CD14-positive monocyte (primary cell): ENCODE measurements around the gene CA5A. TPM values are rescaled to one million over a fixed set of nuclear protein-coding genes. Genes with fewer than 3 reads are reported as not detected.

Experiments
- DNase-seq, 3 donors: peaks; one replicate each; pipeline ENCODE4 v3.0.0-alpha.2; 2011 to 2022
- H2AFZ ChIP-seq: 2 replicates; pipeline ENCODE4 v1.6.0; 2012; ENCODE audit warnings: mild to moderate bottlenecking, low read depth, low read length, inconsistent platforms; ENCODE audit not compliant: insufficient read depth, poor library complexity, severe bottlenecking
- H3K27ac ChIP-seq, 2 donors: 1 replicate in 1 of 2; 2 replicates in 1 of 2; pipeline ENCODE4 v1.5.1; 2012 to 2013; ENCODE audit warnings: low read length in 2 of 2, control low read depth in 1 of 2, inconsistent platforms in 1 of 2, low read depth in 1 of 2, mild to moderate bottlenecking in 1 of 2
- H3K27me3 ChIP-seq, 2 donors: one replicate each; pipeline versions ENCODE4 v1.6.0 to v1.6.1; 2011 to 2013; ENCODE audit warnings: low read length in 2 of 2; ENCODE audit not compliant: control insufficient read depth in 2 of 2, insufficient read depth in 2 of 2
- H3K36me3 ChIP-seq, 2 donors: replicated peaks in 1 of 2; 1 replicate in 1 of 2; 2 replicates in 1 of 2; pipeline versions ENCODE4 v1.5.1 to v1.6.1; 2012 to 2013; ENCODE audit warnings: low read length in 2 of 2, control low read depth in 1 of 2, inconsistent platforms in 1 of 2, mild to moderate bottlenecking in 1 of 2; ENCODE audit not compliant: insufficient read depth in 2 of 2, control insufficient read depth in 1 of 2
- H3K4me1 ChIP-seq, 2 donors: 1 replicate in 1 of 2; 2 replicates in 1 of 2; pipeline versions ENCODE4 v1.5.1 to v1.6.1; 2012 to 2013; ENCODE audit warnings: low read length in 2 of 2, control low read depth in 1 of 2, inconsistent platforms in 1 of 2, mild to moderate bottlenecking in 1 of 2, moderate library complexity in 1 of 2; ENCODE audit not compliant: insufficient read depth in 2 of 2, control insufficient read depth in 1 of 2
- H3K4me2 ChIP-seq: replicated peaks from 2 replicates; pipeline ENCODE3; 2012; ENCODE audit warnings: low read length, moderate library complexity, mild to moderate bottlenecking; ENCODE audit not compliant: poor library complexity, severe bottlenecking; ENCODE audit errors: extremely low read depth
- H3K4me3 ChIP-seq, 3 experiments: fragments of 200-600 bp in 1 of 3; sonication (generic) in 1 of 3; replicated peaks in 1 of 3; 1 replicate in 2 of 3; 2 replicates in 1 of 3; pipeline ENCODE4 v1.5.1; 2011 to 2013; ENCODE audit warnings: low read length in 3 of 3, mild to moderate bottlenecking in 3 of 3, control low read depth in 2 of 3, low read depth in 2 of 3, inconsistent platforms in 1 of 3, moderate library complexity in 1 of 3
- H3K79me2 ChIP-seq: 2 replicates; pipeline ENCODE4 v1.6.0; 2012; ENCODE audit warnings: mild to moderate bottlenecking, control low read depth, inconsistent platforms, low read length, moderate library complexity; ENCODE audit not compliant: insufficient read depth
- H3K9ac ChIP-seq: 2 replicates; pipeline ENCODE4 v1.6.0; 2017; ENCODE audit warnings: low read length, mild to moderate bottlenecking; ENCODE audit not compliant: insufficient read depth, poor library complexity, severe bottlenecking
- H3K9me3 ChIP-seq, 2 donors: replicated peaks in 1 of 2; 1 replicate in 1 of 2; 2 replicates in 1 of 2; pipeline versions ENCODE4 v1.5.1 to v1.6.1; 2012 to 2013; ENCODE audit warnings: low read length in 2 of 2, control low read depth in 1 of 2; ENCODE audit not compliant: control insufficient read depth in 1 of 2, insufficient read depth in 1 of 2
- H4K20me1 ChIP-seq: 2 replicates; pipeline ENCODE4 v1.6.0; 2012; ENCODE audit warnings: mild to moderate bottlenecking, low read length, control low read depth, moderate library complexity; ENCODE audit not compliant: insufficient read depth
- H3K27ac Mint-ChIP-seq, 7 donors: one replicate each; pipeline ENCODE4 v1.8.0; 2020; ENCODE audit warnings: mild to moderate bottlenecking in 7 of 7, mixed read lengths in 7 of 7, moderate library complexity in 6 of 7, inconsistent platforms in 2 of 7
- H3K27me3 Mint-ChIP-seq, 3 donors: one replicate each; pipeline ENCODE4 v1.8.0; 2021 to 2022; ENCODE audit warnings: low read depth in 3 of 3, mild to moderate bottlenecking in 3 of 3, mixed read lengths in 3 of 3, moderate library complexity in 3 of 3, inconsistent platforms in 1 of 3
- H3K36me3 Mint-ChIP-seq, 2 donors: one replicate each; pipeline ENCODE4 v1.8.0; 2020; ENCODE audit warnings: mixed read lengths in 2 of 2, inconsistent platforms in 1 of 2, mild to moderate bottlenecking in 1 of 2
- H3K4me1 Mint-ChIP-seq: one replicate; pipeline ENCODE4 v1.8.0; 2020; ENCODE audit warnings: mild to moderate bottlenecking, mixed read lengths
- H3K4me3 Mint-ChIP-seq, 2 donors: one replicate each; pipeline ENCODE4 v1.8.0; 2020; ENCODE audit warnings: mild to moderate bottlenecking in 2 of 2, mixed read lengths in 2 of 2, moderate library complexity in 1 of 2
- H3K9me3 Mint-ChIP-seq, 7 donors: one replicate each; pipeline ENCODE4 v1.8.0; 2020 to 2022; ENCODE audit warnings: mixed read lengths in 7 of 7, mild to moderate bottlenecking in 6 of 7, moderate library complexity in 6 of 7, inconsistent platforms in 2 of 7
- WGBS: methylation state at CpG from one replicate; pipeline ENCODE4 v1.1.5; 2013; ENCODE audit warnings: missing lambda C conversion rate; ENCODE audit not compliant: insufficient coverage; 5-methylcytosine and 5-hydroxymethylcytosine counted together
- intact Hi-C, 2 donors: fragments of 100-400 bp; cut with micrococcal nuclease; formaldehyde crosslinking; loops; one replicate each; pipeline versions ENCODE4 v1.15.0 to v1.15.1; 2023
- polyA plus RNA-seq, 3 donors: library from polyadenylated mRNA; depleted of rRNA in 1 of 3; unstranded in 2 of 3; stranded (reverse) in 1 of 3; fragments of 300-500 nt in 2 of 3; fragments of >200 nt in 1 of 3; fragmentation: Illumina TruSeq in 2 of 3; gene quantifications; 1 replicate in 2 of 3; 2 replicates in 1 of 3; pipeline ENCODE4 v1.2.3, GENCODE V29; 2012 to 2021
- TF ChIP-seq, protein P1 (sequence below): fragments of 200-600 bp; IDR thresholded peaks from one replicate; pipeline ENCODE4 v1.8.0; 2022; ENCODE audit warnings: antibody characterized with exemption, mild to moderate bottlenecking

Gene CA5A
- polyA plus RNA-seq, 3 donors: not detected

DNA sequence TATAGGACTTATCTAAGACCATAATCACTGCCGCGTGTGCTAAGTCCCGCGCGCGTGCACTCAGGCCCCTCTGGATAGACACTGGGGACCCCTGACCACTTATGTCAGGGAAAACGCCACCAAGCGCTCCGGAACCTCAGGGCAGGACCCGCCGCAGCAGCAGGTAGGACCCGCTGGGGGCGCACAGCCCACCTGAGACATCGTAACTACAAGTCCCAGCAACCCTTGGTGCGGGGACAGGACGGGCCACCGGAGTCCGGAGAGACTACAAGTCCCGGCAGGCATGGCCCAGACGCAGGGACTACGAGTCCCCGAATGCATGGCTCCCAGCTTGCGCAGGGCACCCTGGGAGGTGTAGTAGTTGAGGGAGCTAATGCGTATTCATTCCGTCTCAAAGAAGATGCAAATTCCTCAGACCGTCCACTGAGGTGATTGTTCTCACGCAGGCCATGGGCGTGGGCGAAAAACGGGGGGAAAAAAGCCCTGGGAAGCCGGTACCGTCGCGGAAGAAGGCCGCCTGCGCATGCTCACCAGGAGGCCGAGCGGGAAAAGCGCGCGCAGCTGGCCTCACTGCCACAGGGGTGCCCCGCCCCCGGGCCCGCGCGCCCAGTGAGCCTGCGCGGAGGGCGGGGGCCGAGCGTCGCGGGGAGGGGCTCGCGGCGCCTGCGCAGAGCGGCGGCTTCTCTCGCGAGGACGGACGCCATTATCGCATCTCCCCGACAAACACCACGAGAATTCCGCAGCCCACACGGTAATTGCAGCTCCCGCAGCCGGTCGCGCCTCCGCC is 14.6 kb upstream of the CA5A start, which contains the start of gene BANP:
TSS of gene BANP (plus strand) at position 670 of the 787 bp plus-strand sequence. CDS start 23,682 bp downstream, outside the sequence.
- intact Hi-C loops: loop anchor here (5.0 to 10.0 kb wide), 2 partner anchors 36 to 754 kb away; partner anchors contain the start of genes CTU2 (in 1 of the 2) and RNF166 (in 1 of the 2)
- H4K20me1 ChIP-seq: no peaks in the 10 kb centered on the region
- peak within 1 kb of the TSS; percentile 97 to 99 for H3K27ac ChIP-seq
- H3K36me3 ChIP-seq: no peaks in the 10 kb centered on the region
- Mint-ChIP-seq H3K27ac (peak within 1 kb of the TSS; percentile 97 to 100 (median 99)), H3K4me1 (peaks cover 68% of the 10 kb centered on the region), H3K9me3 (no peaks in the 10 kb centered on the region), H3K4me3 (peak within 1 kb of the TSS; percentile 84 to 94), H3K36me3 (peaks cover 10 to 11% of the 10 kb centered on the region in 2 donors), H3K27me3 (peaks cover 0 to 5% (median 0%) of the 10 kb centered on the region in 3 donors)
- H3K9me3 ChIP-seq: no peaks in the 10 kb centered on the region
- H3K27me3 ChIP-seq: no peaks in the 10 kb centered on the region
- H3K4me3 ChIP-seq: peak within 1 kb of the TSS; percentile 79 to 94 (median 90)
- H3K79me2 ChIP-seq: peaks cover 34% of the 10 kb centered on the region
- WGBS: 0% methylated on average over 69 of the region's 73 CpGs
- peak within 1 kb of the TSS; percentile 99 for H3K9ac ChIP-seq
- H3K4me1 ChIP-seq: peaks cover 68 to 80% of the 10 kb centered on the region in 2 donors
- TF ChIP-seq, protein P1, sequence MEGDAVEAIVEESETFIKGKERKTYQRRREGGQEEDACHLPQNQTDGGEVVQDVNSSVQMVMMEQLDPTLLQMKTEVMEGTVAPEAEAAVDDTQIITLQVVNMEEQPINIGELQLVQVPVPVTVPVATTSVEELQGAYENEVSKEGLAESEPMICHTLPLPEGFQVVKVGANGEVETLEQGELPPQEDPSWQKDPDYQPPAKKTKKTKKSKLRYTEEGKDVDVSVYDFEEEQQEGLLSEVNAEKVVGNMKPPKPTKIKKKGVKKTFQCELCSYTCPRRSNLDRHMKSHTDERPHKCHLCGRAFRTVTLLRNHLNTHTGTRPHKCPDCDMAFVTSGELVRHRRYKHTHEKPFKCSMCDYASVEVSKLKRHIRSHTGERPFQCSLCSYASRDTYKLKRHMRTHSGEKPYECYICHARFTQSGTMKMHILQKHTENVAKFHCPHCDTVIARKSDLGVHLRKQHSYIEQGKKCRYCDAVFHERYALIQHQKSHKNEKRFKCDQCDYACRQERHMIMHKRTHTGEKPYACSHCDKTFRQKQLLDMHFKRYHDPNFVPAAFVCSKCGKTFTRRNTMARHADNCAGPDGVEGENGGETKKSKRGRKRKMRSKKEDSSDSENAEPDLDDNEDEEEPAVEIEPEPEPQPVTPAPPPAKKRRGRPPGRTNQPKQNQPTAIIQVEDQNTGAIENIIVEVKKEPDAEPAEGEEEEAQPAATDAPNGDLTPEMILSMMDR: no peak
- peak within 1 kb of the TSS; percentile 95 for H3K4me2 ChIP-seq
- H2AFZ ChIP-seq: peak within 1 kb of the TSS; percentile 94
- DNase-seq: peak; percentile 97

DNA sequence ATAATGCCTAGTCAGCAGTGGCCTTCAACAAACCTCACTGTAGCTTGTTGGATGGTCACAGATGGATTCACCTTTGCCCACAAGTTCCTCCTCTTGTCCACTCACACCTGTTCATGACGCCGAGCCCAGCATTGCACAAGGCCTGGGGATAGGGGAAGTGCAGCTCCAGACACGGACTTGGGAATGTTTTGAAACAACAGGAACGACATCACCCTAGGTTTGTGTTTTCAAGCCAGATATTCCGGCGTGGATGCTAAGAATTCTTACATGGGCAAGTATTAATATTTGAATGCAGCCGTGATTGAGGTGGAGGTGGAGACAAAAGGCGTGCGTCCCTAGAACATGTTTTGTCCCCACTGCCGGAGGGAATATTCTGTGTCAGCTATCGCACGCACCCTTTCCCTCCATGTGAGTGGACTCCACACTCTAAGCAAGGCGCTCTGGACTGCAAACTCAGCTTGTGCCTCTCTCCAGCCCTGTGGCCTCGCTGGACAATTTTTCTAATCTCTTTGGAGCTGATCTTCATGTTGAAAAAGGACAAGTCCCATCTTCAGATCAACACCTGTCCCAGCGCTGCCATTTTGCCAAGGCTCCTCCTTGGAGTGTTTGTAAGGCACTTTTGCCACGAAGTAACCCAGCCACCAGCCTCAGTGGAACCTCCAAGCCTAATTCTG is 12.9 kb upstream of the CA5A start:
- no peaks in the 10 kb centered on the region for H3K36me3 ChIP-seq
- H3K27me3 ChIP-seq: no peaks in the 10 kb centered on the region
- peaks cover 61 to 73% of the 10 kb centered on the region in 2 donors for H3K4me1 ChIP-seq
- H3K27ac ChIP-seq: peak overlapping the region in 1 of 2 donors; percentile 97
- no peak overlapping the region for H3K9ac ChIP-seq
- no peak overlapping the region for H3K4me3 ChIP-seq
- peaks cover 19% of the 10 kb centered on the region for H3K79me2 ChIP-seq
- H2AFZ ChIP-seq: no peak overlapping the region
- peak in 1 of 3 donors; percentile 60 for DNase-seq
- peaks cover 6 to 9% of the 10 kb centered on the region in 2 donors for H3K36me3 Mint-ChIP-seq
- H4K20me1 ChIP-seq: no peaks in the 10 kb centered on the region
- WGBS: 83% methylated on average over 13 of the region's 16 CpGs
- no peaks in the 10 kb centered on the region for H3K9me3 Mint-ChIP-seq
- TF ChIP-seq, protein P1: no peak
- H3K27ac Mint-ChIP-seq: peak overlapping the region in 6 of 7 donors; percentile 94 to 98 (median 97)
- H3K4me2 ChIP-seq: no peak overlapping the region
- H3K27me3 Mint-ChIP-seq: peaks cover 0 to 2% (median 2%) of the 10 kb centered on the region in 3 donors
- peaks cover 61% of the 10 kb centered on the region for H3K4me1 Mint-ChIP-seq
- H3K4me3 Mint-ChIP-seq: no peak overlapping the region
- intact Hi-C loops: no loop called here
- no peaks in the 10 kb centered on the region for H3K9me3 ChIP-seq
